CD14-positive monocyte (primary cell): ENCODE data around the gene HCRTR2. TPM values are rescaled to one million over a fixed set of nuclear protein-coding genes. Genes with fewer than 3 reads are reported as not detected.

Experiments used
- DNase-seq, 3 donors: peaks; one replicate each; pipeline ENCODE4 v3.0.0-alpha.2; 2011 to 2022
- H2AFZ ChIP-seq: 2 replicates; pipeline ENCODE4 v1.6.0; 2012; ENCODE audit warnings: mild to moderate bottlenecking, low read depth, low read length, inconsistent platforms; ENCODE audit not compliant: insufficient read depth, poor library complexity, severe bottlenecking
- H3K27ac ChIP-seq, 2 donors: 1 replicate in 1 of 2; 2 replicates in 1 of 2; pipeline ENCODE4 v1.5.1; 2012 to 2013; ENCODE audit warnings: low read length in 2 of 2, control low read depth in 1 of 2, inconsistent platforms in 1 of 2, low read depth in 1 of 2, mild to moderate bottlenecking in 1 of 2
- H3K27me3 ChIP-seq, 2 donors: one replicate each; pipeline versions ENCODE4 v1.6.0 to v1.6.1; 2011 to 2013; ENCODE audit warnings: low read length in 2 of 2; ENCODE audit not compliant: control insufficient read depth in 2 of 2, insufficient read depth in 2 of 2
- H3K36me3 ChIP-seq, 2 donors: replicated peaks in 1 of 2; 1 replicate in 1 of 2; 2 replicates in 1 of 2; pipeline versions ENCODE4 v1.5.1 to v1.6.1; 2012 to 2013; ENCODE audit warnings: low read length in 2 of 2, control low read depth in 1 of 2, inconsistent platforms in 1 of 2, mild to moderate bottlenecking in 1 of 2; ENCODE audit not compliant: insufficient read depth in 2 of 2, control insufficient read depth in 1 of 2
- H3K4me1 ChIP-seq, 2 donors: 1 replicate in 1 of 2; 2 replicates in 1 of 2; pipeline versions ENCODE4 v1.5.1 to v1.6.1; 2012 to 2013; ENCODE audit warnings: low read length in 2 of 2, control low read depth in 1 of 2, inconsistent platforms in 1 of 2, mild to moderate bottlenecking in 1 of 2, moderate library complexity in 1 of 2; ENCODE audit not compliant: insufficient read depth in 2 of 2, control insufficient read depth in 1 of 2
- H3K4me2 ChIP-seq: replicated peaks from 2 replicates; pipeline ENCODE3; 2012; ENCODE audit warnings: low read length, moderate library complexity, mild to moderate bottlenecking; ENCODE audit not compliant: poor library complexity, severe bottlenecking; ENCODE audit errors: extremely low read depth
- H3K4me3 ChIP-seq, 3 experiments: fragments of 200-600 bp in 1 of 3; sonication (generic) in 1 of 3; replicated peaks in 1 of 3; 1 replicate in 2 of 3; 2 replicates in 1 of 3; pipeline ENCODE4 v1.5.1; 2011 to 2013; ENCODE audit warnings: low read length in 3 of 3, mild to moderate bottlenecking in 3 of 3, control low read depth in 2 of 3, low read depth in 2 of 3, inconsistent platforms in 1 of 3, moderate library complexity in 1 of 3
- H3K79me2 ChIP-seq: 2 replicates; pipeline ENCODE4 v1.6.0; 2012; ENCODE audit warnings: mild to moderate bottlenecking, control low read depth, inconsistent platforms, low read length, moderate library complexity; ENCODE audit not compliant: insufficient read depth
- H3K9ac ChIP-seq: 2 replicates; pipeline ENCODE4 v1.6.0; 2017; ENCODE audit warnings: low read length, mild to moderate bottlenecking; ENCODE audit not compliant: insufficient read depth, poor library complexity, severe bottlenecking
- H3K9me3 ChIP-seq, 2 donors: replicated peaks in 1 of 2; 1 replicate in 1 of 2; 2 replicates in 1 of 2; pipeline versions ENCODE4 v1.5.1 to v1.6.1; 2012 to 2013; ENCODE audit warnings: low read length in 2 of 2, control low read depth in 1 of 2; ENCODE audit not compliant: control insufficient read depth in 1 of 2, insufficient read depth in 1 of 2
- H4K20me1 ChIP-seq: 2 replicates; pipeline ENCODE4 v1.6.0; 2012; ENCODE audit warnings: mild to moderate bottlenecking, low read length, control low read depth, moderate library complexity; ENCODE audit not compliant: insufficient read depth
- H3K27ac Mint-ChIP-seq, 7 donors: one replicate each; pipeline ENCODE4 v1.8.0; 2020; ENCODE audit warnings: mild to moderate bottlenecking in 7 of 7, mixed read lengths in 7 of 7, moderate library complexity in 6 of 7, inconsistent platforms in 2 of 7
- H3K27me3 Mint-ChIP-seq, 3 donors: one replicate each; pipeline ENCODE4 v1.8.0; 2021 to 2022; ENCODE audit warnings: low read depth in 3 of 3, mild to moderate bottlenecking in 3 of 3, mixed read lengths in 3 of 3, moderate library complexity in 3 of 3, inconsistent platforms in 1 of 3
- H3K36me3 Mint-ChIP-seq, 2 donors: one replicate each; pipeline ENCODE4 v1.8.0; 2020; ENCODE audit warnings: mixed read lengths in 2 of 2, inconsistent platforms in 1 of 2, mild to moderate bottlenecking in 1 of 2
- H3K4me1 Mint-ChIP-seq: one replicate; pipeline ENCODE4 v1.8.0; 2020; ENCODE audit warnings: mild to moderate bottlenecking, mixed read lengths
- H3K4me3 Mint-ChIP-seq, 2 donors: one replicate each; pipeline ENCODE4 v1.8.0; 2020; ENCODE audit warnings: mild to moderate bottlenecking in 2 of 2, mixed read lengths in 2 of 2, moderate library complexity in 1 of 2
- H3K9me3 Mint-ChIP-seq, 7 donors: one replicate each; pipeline ENCODE4 v1.8.0; 2020 to 2022; ENCODE audit warnings: mixed read lengths in 7 of 7, mild to moderate bottlenecking in 6 of 7, moderate library complexity in 6 of 7, inconsistent platforms in 2 of 7
- CTCF ChIP-seq: fragments of 200-600 bp; IDR thresholded peaks from one replicate; pipeline ENCODE4 v1.8.0; 2022; ENCODE audit warnings: antibody characterized with exemption, mild to moderate bottlenecking
- WGBS: methylation state at CpG from one replicate; pipeline ENCODE4 v1.1.5; 2013; ENCODE audit warnings: missing lambda C conversion rate; ENCODE audit not compliant: insufficient coverage; 5-methylcytosine and 5-hydroxymethylcytosine counted together
- intact Hi-C, 2 donors: fragments of 100-400 bp; cut with micrococcal nuclease; formaldehyde crosslinking; loops; one replicate each; pipeline versions ENCODE4 v1.15.0 to v1.15.1; 2023
- polyA plus RNA-seq, 3 donors: library from polyadenylated mRNA; depleted of rRNA in 1 of 3; unstranded in 2 of 3; stranded (reverse) in 1 of 3; fragments of 300-500 nt in 2 of 3; fragments of >200 nt in 1 of 3; fragmentation: Illumina TruSeq in 2 of 3; gene quantifications; 1 replicate in 2 of 3; 2 replicates in 1 of 3; pipeline ENCODE4 v1.2.3, GENCODE V29; 2012 to 2021

The HCRTR2 gene
- polyA plus RNA-seq, 3 donors = not detected

- H3K27ac Mint-ChIP-seq = no peak overlapping the region
- DNase-seq = no peak
- Histone ChIP-seq H3K4me1 (no peaks in the 10 kb centered on the region), H3K4me3 (no peak overlapping the region), H4K20me1 (no peaks in the 10 kb centered on the region), H3K9me3 (no peaks in the 10 kb centered on the region), H3K27ac (no peak overlapping the region), H3K36me3 (no peaks in the 10 kb centered on the region), H2AFZ (no peak overlapping the region), H3K79me2 (no peaks in the 10 kb centered on the region), H3K4me2 (no peak overlapping the region), H3K27me3 (no peaks in the 10 kb centered on the region), H3K9ac (no peak overlapping the region)
- H3K4me1 Mint-ChIP-seq = no peaks in the 10 kb centered on the region
- H3K36me3 Mint-ChIP-seq = no peaks in the 10 kb centered on the region
- no peaks in the 10 kb centered on the region for H3K9me3 Mint-ChIP-seq
- WGBS = 79% methylated on average over 8 of the region's 10 CpGs
- no peak for TF ChIP-seq CTCF
- H3K4me3 Mint-ChIP-seq = no peak overlapping the region
- H3K27me3 Mint-ChIP-seq = peaks cover 0 to 2% (median 0%) of the 10 kb centered on the region in 3 donors
- intact Hi-C loops = no loop called here
Measured at GRCh38 chr6:55255113-55255512, 80.8 kb downstream of the HCRTR2 start.

- H3K4me1 ChIP-seq = no peaks in the 10 kb centered on the region
- Mint-ChIP-seq H3K27me3 (peaks cover 0 to 2% (median 0%) of the 10 kb centered on the region in 3 donors), H3K36me3 (no peaks in the 10 kb centered on the region), H3K27ac (no peak overlapping the region), H3K9me3 (no peaks in the 10 kb centered on the region), H3K4me3 (no peak overlapping the region), H3K4me1 (no peaks in the 10 kb centered on the region)
- no peak for DNase-seq
- no peaks in the 10 kb centered on the region for H4K20me1 ChIP-seq
- 78% methylated on average over 1 of the region's 2 CpGs for WGBS
- H2AFZ ChIP-seq = no peak overlapping the region
- intact Hi-C loops = no loop called here
- H3K4me2 ChIP-seq = no peak overlapping the region
- H3K27me3 ChIP-seq = no peaks in the 10 kb centered on the region
- no peaks in the 10 kb centered on the region for H3K79me2 ChIP-seq
- H3K9me3 ChIP-seq = no peaks in the 10 kb centered on the region
- no peak overlapping the region for H3K4me3 ChIP-seq
- no peak for TF ChIP-seq CTCF
- no peak overlapping the region for H3K9ac ChIP-seq
- no peaks in the 10 kb centered on the region for H3K36me3 ChIP-seq
- H3K27ac ChIP-seq = no peak overlapping the region
Measured at GRCh38 chr6:55260181-55260580, 85.9 kb downstream of the HCRTR2 start.
